GM10266 (cell line): Measurements from ENCODE around the gene SLC22A12.

ENCODE experiments used
- DNase-seq: peaks from one replicate; pipeline ENCODE4 v3.0.0; 2012; ENCODE audit errors: extremely low spot score
- TF ChIP-seq, protein P1 (sequence below): IDR thresholded peaks from 2 replicates; pipeline ENCODE4 v1.5.1; 2012; ENCODE audit warnings: mild to moderate bottlenecking, low read depth; ENCODE audit not compliant: control insufficient read depth, insufficient read depth; ENCODE audit errors: missing control alignments

Gene SLC22A12

DNA sequence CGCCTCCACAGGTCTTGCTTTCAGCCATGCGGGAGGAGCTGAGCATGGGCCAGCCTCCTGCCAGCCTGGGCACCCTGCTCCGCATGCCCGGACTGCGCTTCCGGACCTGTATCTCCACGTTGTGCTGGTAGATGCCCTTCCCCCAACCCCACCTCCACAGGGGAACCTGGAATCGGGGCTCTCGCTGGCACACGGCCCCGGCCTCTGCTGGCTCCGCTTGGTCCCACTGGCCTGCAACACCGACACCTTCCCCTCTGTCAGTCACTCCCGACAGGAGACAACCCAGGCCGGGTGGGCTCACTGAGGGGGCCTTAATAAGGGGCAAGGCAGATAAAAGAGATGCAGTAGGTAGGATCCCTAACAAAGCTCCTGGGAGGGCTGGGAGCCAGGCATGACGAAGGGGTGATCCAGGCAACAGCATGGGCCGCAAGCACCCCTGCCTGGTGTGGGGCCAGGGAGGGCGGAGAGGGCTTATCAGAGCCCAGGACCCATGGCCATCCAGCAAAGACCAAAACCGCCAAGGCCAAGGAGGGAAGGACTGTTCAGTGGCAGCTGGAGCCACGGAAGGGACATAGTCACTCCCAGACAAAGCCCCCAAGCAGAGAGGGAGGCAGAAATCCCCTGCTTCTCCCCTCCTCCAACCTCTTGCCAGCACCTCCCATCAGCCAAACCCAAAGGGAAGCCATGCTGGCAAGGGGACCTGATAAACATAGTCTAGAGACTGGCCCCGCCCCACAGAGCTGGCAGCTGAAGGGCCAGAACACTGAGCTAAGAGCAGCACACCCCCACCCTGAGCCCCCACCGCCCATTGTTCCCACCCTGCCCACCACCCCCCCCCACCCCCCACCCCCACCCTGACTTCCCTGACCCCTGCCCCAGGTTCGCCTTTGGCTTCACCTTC is 8.0 kb downstream of the SLC22A12 start:
- TF ChIP-seq, protein P1, sequence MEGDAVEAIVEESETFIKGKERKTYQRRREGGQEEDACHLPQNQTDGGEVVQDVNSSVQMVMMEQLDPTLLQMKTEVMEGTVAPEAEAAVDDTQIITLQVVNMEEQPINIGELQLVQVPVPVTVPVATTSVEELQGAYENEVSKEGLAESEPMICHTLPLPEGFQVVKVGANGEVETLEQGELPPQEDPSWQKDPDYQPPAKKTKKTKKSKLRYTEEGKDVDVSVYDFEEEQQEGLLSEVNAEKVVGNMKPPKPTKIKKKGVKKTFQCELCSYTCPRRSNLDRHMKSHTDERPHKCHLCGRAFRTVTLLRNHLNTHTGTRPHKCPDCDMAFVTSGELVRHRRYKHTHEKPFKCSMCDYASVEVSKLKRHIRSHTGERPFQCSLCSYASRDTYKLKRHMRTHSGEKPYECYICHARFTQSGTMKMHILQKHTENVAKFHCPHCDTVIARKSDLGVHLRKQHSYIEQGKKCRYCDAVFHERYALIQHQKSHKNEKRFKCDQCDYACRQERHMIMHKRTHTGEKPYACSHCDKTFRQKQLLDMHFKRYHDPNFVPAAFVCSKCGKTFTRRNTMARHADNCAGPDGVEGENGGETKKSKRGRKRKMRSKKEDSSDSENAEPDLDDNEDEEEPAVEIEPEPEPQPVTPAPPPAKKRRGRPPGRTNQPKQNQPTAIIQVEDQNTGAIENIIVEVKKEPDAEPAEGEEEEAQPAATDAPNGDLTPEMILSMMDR = no peak
- no peak for DNase-seq

DNA sequence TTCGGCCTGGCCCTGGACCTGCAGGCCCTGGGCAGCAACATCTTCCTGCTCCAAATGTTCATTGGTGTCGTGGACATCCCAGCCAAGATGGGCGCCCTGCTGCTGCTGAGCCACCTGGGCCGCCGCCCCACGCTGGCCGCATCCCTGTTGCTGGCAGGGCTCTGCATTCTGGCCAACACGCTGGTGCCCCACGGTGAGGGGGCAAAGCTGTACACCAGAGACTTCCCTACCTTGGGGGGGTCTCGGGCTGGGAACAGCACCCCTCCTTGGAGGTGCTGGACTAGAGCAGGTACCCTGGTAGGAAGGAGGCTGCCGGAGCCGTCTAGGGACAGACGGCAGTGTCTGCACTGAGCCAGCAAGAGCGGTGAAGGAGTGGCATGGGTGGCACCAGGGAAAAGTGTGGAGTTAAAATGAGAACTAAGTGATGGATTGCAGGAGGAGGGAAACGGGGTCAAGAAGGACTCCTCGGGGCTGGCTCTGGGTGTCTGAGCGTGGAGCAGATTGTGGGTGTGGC is 8.7 kb downstream of the SLC22A12 start:
- DNase-seq = no peak
- TF ChIP-seq, protein P1 = no peak

DNA sequence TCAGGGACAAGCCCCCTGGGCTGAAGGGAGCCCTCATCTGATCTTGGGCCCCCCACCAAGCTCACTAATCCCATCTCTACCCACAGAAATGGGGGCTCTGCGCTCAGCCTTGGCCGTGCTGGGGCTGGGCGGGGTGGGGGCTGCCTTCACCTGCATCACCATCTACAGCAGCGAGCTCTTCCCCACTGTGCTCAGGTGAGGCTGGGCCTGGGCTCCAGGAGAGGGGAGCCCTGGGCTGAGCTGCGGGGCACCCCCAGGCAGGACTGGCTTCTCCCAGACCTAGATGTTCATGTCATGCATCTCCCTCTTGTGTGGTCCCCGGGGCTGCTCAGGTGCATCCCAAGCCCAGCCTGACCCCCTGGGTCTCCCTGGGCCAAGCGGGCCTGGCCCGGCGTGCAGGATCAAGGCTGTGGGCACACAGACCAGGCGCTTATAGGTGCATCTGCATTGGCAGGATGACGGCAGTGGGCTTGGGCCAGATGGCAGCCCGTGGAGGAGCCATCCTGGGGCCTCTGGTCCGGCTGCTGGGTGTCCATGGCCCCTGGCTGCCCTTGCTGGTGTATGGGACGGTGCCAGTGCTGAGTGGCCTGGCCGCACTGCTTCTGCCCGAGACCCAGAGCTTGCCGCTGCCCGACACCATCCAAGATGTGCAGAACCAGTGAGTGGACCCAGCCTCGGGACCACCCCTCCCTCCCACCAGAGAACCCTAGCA is 9.4 kb downstream of the SLC22A12 start:
- TF ChIP-seq, protein P1 = no peak

DNA sequence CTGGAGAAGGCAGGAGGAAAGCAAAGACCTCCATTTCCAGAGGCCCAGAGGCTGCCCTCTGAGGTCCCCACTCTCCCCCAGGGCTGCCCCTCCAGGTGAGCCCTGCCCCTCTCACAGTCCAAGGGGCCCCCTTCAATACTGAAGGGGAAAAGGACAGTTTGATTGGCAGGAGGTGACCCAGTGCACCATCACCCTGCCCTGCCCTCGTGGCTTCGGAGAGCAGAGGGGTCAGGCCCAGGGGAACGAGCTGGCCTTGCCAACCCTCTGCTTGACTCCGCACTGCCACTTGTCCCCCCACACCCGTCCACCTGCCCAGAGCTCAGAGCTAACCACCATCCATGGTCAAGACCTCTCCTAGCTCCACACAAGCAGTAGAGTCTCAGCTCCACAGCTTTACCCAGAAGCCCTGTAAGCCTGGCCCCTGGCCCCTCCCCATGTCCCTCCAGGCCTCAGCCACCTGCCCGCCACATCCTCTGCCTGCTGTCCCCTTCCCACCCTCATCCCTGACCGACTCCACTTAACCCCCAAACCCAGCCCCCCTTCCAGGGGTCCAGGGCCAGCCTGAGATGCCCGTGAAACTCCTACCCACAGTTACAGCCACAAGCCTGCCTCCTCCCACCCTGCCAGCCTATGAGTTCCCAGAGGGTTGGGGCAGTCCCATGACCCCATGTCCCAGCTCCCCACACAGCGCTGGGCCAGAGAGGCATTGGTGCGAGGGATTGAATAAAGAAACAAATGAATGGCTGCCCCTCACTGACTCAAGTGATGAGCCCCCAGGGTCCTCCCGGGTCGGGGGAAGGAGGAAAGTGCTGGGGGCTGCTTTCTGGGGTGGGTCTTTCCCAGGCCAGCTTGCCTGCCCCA is 10.8 kb downstream of the SLC22A12 start:
- DNase-seq = no peak
- TF ChIP-seq, protein P1 = no peak

More for the DNA sequence above, 9.4 kb downstream of the SLC22A12 start:
- no peak for DNase-seq

DNA sequence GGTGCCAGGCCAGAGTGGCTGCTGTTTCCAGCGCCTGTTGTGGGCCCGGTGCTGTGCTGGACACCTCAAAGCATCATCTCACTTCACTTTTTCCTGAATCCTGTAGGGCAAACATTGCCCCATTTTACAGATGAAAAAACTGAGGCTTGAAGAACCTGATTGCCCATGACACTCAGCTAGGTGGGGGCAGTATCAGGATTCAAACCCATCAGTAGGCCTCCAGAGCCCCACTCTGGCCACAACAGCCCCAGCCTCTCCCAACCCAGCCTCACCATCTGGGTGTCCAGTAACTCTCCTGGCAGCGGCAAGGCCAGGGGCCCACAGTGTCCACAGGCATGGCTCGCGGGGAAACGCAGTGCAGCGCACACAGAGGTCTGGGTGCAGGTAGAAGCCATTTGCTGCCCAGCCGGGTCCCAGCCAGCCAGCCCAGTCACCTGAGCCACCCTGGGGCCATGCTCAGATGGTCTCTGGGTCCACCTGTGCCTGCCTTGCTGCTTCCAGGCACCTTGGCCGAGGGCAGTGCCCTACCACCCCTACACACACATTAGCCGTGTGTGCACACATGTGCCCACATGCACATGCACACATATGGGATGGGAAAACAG is 11.5 kb downstream of the SLC22A12 start:
- TF ChIP-seq, protein P1 = no peak
- no peak for DNase-seq

DNA sequence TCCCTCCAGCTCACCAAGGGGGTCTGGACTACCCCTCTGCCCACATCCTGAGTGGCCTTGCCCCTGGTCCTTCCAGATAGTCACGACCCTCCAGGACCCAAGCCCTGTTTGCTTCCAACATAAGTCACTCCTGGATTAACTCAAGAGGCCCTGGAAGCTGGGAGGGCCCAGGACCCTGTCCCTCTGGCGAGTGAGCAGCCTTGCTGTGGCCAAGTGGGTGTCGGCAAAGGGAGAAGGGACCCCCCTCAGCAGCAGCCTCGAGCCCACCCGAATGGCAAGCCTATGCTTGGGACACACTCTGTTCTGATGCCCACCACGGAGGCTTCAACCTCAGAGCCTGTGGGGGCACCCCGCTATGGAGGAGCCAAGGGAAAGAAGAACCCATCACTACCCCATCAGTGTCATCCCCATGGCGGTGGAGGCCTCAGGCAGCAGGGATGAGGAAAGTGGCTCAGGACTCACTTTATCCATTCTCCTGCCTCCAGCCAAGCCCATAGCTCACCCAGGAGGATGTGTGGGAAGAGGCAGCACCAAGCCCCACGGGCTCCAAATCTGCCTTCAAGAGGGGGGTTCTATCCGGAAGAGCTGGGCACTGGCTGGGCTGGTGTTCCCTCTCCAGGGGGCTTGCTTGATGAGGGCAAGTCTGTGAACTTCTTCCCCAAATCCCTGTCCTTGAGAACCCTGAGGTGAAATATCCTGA is 12.5 kb downstream of the SLC22A12 start:
- TF ChIP-seq, protein P1 = no peak
- DNase-seq = no peak
